Measurements from ENCODE around the gene ABCA5. TPM values are rescaled to one million over a fixed set of nuclear protein-coding genes. Genes with fewer than 3 reads are reported as not detected.
A peak's percentile ranks its signal among the peaks of the same experiment; 100 is the strongest.

The ABCA5 gene
- polyA plus RNA-seq, 4 donors = 11.5 to 135 (median 41.3) TPM

DNA sequence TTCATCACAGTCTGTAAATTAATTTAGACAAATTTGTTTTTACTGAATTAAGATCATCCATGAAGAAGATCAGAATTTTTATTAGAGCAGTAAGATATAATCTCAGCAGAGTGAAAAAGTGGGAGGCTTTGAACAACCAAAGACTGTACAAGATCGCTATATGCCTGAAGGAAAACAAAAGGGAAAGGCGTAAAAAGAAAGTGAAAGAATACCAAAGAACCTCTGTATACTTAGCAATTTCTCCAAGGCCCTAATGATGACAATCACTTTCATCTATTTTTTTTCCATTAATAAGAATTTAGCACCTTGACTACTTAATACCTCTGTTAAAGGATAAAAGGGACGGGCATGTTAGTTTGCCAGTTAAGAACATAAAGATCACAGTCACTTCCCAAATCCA is 59.7 kb downstream of the ABCA5 start:
- no peak overlapping the region for H3K4me3 ChIP-seq (ENCODE audit: low read depth in 1 of 3, low read length in 3 of 3)
- 25 to 68% (median 40%) methylated on average over 3 of the region's 3 CpGs for WGBS, 3 donors

DNA sequence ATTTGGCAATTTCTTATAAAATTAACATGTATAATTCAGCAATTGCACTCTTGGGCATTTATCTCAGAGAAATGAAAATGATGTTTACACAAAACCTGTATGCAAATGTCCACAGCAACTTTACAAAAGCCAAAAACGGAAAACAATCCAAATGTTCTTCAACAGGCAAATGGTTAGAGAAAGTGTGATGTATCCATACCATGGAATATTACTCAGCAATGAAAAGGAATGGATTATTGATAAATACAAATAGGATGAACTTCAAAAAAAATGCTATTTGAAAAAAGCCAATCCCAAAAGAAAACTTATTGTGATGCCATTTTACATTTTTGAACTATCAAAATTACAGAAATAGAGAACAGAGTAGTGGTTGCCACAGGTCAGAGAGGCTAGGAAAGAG is 61.1 kb downstream of the ABCA5 start:
- H3K36me3 ChIP-seq (ENCODE audit: control insufficient read depth in 3 of 3, insufficient read depth in 2 of 3, low read depth in 1 of 3, low read length in 3 of 3) = peaks cover 0 to 4% (median 0%) of the 10 kb centered on the region in 3 donors
- H3K4me3 ChIP-seq (ENCODE audit: low read depth in 1 of 3, low read length in 3 of 3) = no peak overlapping the region
- WGBS, 3 donors = 91 to 98% (median 93%) methylated on average over 1 of the region's 1 CpG
- H3K27ac ChIP-seq (ENCODE audit: low read depth in 1 of 3, low read length in 2 of 3) = no peak overlapping the region
- H3K27me3 ChIP-seq (ENCODE audit: control insufficient read depth in 3 of 3, insufficient read depth in 3 of 3, low read length in 3 of 3) = no peaks in the 10 kb centered on the region
- FAIRE-seq (no peak), DNase-seq (no peak)
- H3K4me1 ChIP-seq (ENCODE audit: control insufficient read depth in 3 of 3, insufficient read depth in 2 of 3, low read depth in 1 of 3, low read length in 2 of 3) = no peaks in the 10 kb centered on the region
- no peaks in the 10 kb centered on the region for H3K9me3 ChIP-seq (ENCODE audit: control insufficient read depth in 2 of 2, insufficient read depth in 1 of 2, low read depth in 1 of 2, low read length in 1 of 2)

More for the DNA sequence above, 59.7 kb downstream of the ABCA5 start:
- Histone ChIP-seq H3K27me3 (ENCODE audit: control insufficient read depth in 3 of 3, insufficient read depth in 3 of 3, low read length in 3 of 3) (no peaks in the 10 kb centered on the region), H3K36me3 (ENCODE audit: control insufficient read depth in 3 of 3, insufficient read depth in 2 of 3, low read depth in 1 of 3, low read length in 3 of 3) (peaks cover 0 to 4% (median 0%) of the 10 kb centered on the region in 3 donors), H3K9me3 (ENCODE audit: control insufficient read depth in 2 of 2, insufficient read depth in 1 of 2, low read depth in 1 of 2, low read length in 1 of 2) (no peaks in the 10 kb centered on the region), H3K4me1 (ENCODE audit: control insufficient read depth in 3 of 3, insufficient read depth in 2 of 3, low read depth in 1 of 3, low read length in 2 of 3) (no peaks in the 10 kb centered on the region), H3K27ac (ENCODE audit: low read depth in 1 of 3, low read length in 2 of 3) (no peak overlapping the region)
- peak; percentile 61 for FAIRE-seq
- DNase-seq = peak in 1 of 2 donors; percentile 40

DNA sequence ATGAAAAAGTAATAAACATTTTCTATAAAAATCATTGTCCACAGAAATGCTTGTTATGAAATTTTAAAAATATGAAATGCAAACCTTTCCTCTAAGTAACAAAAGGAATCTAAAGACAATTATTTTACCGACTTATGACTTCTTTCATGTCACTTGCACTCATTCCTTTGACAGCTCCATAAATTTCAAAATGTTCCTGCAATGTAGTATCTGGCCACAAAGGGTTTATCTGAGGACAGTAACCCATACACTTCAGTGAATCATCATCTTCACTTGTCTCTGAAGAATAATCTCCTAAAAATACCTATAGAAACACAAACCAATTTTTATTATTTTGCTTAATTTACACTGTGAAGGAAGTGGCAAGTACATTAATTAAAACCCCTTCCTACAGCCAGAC is 72.7 kb downstream of the ABCA5 start:
- no peaks in the 10 kb centered on the region for H3K4me1 ChIP-seq (ENCODE audit: control insufficient read depth in 3 of 3, insufficient read depth in 2 of 3, low read depth in 1 of 3, low read length in 2 of 3)
- H3K27ac ChIP-seq (ENCODE audit: low read depth in 1 of 3, low read length in 2 of 3) = no peak overlapping the region
- no peaks in the 10 kb centered on the region for H3K27me3 ChIP-seq (ENCODE audit: control insufficient read depth in 3 of 3, insufficient read depth in 3 of 3, low read length in 3 of 3)
- H3K4me3 ChIP-seq (ENCODE audit: low read depth in 1 of 3, low read length in 3 of 3) = no peak overlapping the region
- H3K36me3 ChIP-seq (ENCODE audit: control insufficient read depth in 3 of 3, insufficient read depth in 2 of 3, low read depth in 1 of 3, low read length in 3 of 3) = peaks cover 4 to 9% (median 4%) of the 10 kb centered on the region in 3 donors
- WGBS, 3 donors = 78 to 90% (median 89%) methylated on average over 1 of the region's 1 CpG
- no peaks in the 10 kb centered on the region for H3K9me3 ChIP-seq (ENCODE audit: control insufficient read depth in 2 of 2, insufficient read depth in 1 of 2, low read depth in 1 of 2, low read length in 1 of 2)
- FAIRE-seq = no peak
- DNase-seq = no peak

DNA sequence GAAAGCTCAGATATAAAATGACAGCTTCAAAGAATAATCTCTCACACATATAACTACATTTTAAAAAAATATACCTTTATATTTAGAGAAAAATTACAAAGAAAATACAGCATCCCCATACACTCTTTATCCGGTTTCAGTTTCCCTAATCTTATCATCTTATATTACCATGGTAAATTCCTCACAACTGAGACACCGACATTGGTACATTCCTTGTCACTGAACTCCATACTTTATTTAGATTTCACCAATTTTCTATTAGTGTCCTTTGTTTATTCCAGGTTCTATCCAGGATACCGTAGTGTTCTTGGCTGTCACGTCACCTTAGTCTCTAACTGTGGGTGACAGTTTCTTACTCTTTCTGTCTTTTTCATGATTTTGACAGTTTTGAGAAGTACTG is 76.3 kb downstream of the ABCA5 start:
- no peaks in the 10 kb centered on the region for H3K9me3 ChIP-seq (ENCODE audit: control insufficient read depth in 2 of 2, insufficient read depth in 1 of 2, low read depth in 1 of 2, low read length in 1 of 2)
- no peaks in the 10 kb centered on the region for H3K4me1 ChIP-seq (ENCODE audit: control insufficient read depth in 3 of 3, insufficient read depth in 2 of 3, low read depth in 1 of 3, low read length in 2 of 3)
- WGBS, 3 donors = 55 to 74% (median 66%) methylated on average over 4 of the region's 4 CpGs
- FAIRE-seq (no peak), DNase-seq (no peak)
- H3K27me3 ChIP-seq (ENCODE audit: control insufficient read depth in 3 of 3, insufficient read depth in 3 of 3, low read length in 3 of 3) = no peaks in the 10 kb centered on the region
- no peak overlapping the region for H3K27ac ChIP-seq (ENCODE audit: low read depth in 1 of 3, low read length in 2 of 3)
- H3K4me3 ChIP-seq (ENCODE audit: low read depth in 1 of 3, low read length in 3 of 3) = no peak overlapping the region
- peaks cover 2 to 13% (median 7%) of the 10 kb centered on the region in 3 donors for H3K36me3 ChIP-seq (ENCODE audit: control insufficient read depth in 3 of 3, insufficient read depth in 2 of 3, low read depth in 1 of 3, low read length in 3 of 3)

DNA sequence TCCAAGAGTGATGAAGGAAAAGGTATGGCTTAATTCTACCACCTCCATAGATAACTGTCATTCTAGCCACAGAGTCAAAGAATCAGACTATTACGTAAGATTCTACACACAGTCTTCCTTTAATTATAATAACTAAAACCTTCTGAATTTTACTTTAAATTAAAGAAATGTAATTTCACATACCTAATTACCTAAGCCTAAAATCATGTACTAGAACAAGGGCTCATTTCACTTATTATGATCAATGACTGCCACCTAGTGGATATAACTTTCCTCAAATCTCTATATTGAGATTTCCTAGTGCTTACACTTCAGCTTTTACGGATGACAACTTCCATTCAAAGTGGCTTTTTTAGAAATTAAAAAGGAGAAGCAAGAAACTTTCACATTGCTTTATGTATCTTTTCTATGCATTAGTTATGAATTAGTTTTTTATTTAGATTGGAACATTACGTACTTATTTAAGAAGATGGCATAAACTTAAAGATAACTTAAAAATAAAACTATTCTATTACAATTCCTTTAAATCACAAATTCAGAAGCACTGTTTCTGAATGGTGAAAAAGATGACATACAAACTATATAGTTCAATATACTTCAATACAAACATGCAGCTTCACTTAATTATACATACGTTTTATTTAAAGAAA is 80.1 kb downstream of the ABCA5 start:
- 65 to 69% (median 66%) methylated on average over 4 of the region's 4 CpGs for WGBS, 3 donors

DNA sequence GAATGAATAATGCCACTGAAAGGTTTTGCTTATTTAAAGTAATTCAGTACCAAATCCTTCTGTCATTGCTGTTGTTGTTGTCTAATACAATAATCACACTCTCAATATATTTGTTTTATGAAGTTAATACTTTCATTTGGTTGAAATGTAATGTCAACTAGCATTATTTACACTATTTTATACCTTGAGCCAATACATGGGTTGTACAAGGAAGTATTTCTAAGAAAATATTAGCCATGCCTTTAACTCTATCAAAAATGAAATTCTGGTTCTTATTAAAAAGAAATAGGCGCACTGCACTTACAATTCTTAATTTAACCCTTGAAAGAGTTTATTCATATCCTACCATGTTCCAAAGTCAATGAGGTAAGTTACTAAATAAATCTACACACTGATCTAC is 80.7 kb downstream of the ABCA5 start:
- no peak overlapping the region for H3K4me3 ChIP-seq (ENCODE audit: low read depth in 1 of 3, low read length in 3 of 3)
- no peaks in the 10 kb centered on the region for H3K9me3 ChIP-seq (ENCODE audit: control insufficient read depth in 2 of 2, insufficient read depth in 1 of 2, low read depth in 1 of 2, low read length in 1 of 2)
- H3K27me3 ChIP-seq (ENCODE audit: control insufficient read depth in 3 of 3, insufficient read depth in 3 of 3, low read length in 3 of 3) = no peaks in the 10 kb centered on the region
- H3K36me3 ChIP-seq (ENCODE audit: control insufficient read depth in 3 of 3, insufficient read depth in 2 of 3, low read depth in 1 of 3, low read length in 3 of 3) = peaks cover 0 to 11% (median 10%) of the 10 kb centered on the region in 3 donors
- no peaks in the 10 kb centered on the region for H3K4me1 ChIP-seq (ENCODE audit: control insufficient read depth in 3 of 3, insufficient read depth in 2 of 3, low read depth in 1 of 3, low read length in 2 of 3)
- DNase-seq (no peak), FAIRE-seq (no peak)
- 45 to 76% (median 53%) methylated on average over 1 of the region's 1 CpG for WGBS, 3 donors
- no peak overlapping the region for H3K27ac ChIP-seq (ENCODE audit: low read depth in 1 of 3, low read length in 2 of 3)

More for the DNA sequence above, 80.1 kb downstream of the ABCA5 start:
- no peak overlapping the region for H3K27ac ChIP-seq (ENCODE audit: low read depth in 1 of 3, low read length in 2 of 3)
- peak; percentile 94 for FAIRE-seq
- H3K36me3 ChIP-seq (ENCODE audit: control insufficient read depth in 3 of 3, insufficient read depth in 2 of 3, low read depth in 1 of 3, low read length in 3 of 3) = peaks cover 2 to 12% (median 10%) of the 10 kb centered on the region in 3 donors
- no peaks in the 10 kb centered on the region for H3K27me3 ChIP-seq (ENCODE audit: control insufficient read depth in 3 of 3, insufficient read depth in 3 of 3, low read length in 3 of 3)
- DNase-seq = peak; percentile 55 to 56
- H3K4me1 ChIP-seq (ENCODE audit: control insufficient read depth in 3 of 3, insufficient read depth in 2 of 3, low read depth in 1 of 3, low read length in 2 of 3) = no peaks in the 10 kb centered on the region
- no peak overlapping the region for H3K4me3 ChIP-seq (ENCODE audit: low read depth in 1 of 3, low read length in 3 of 3)
- H3K9me3 ChIP-seq (ENCODE audit: control insufficient read depth in 2 of 2, insufficient read depth in 1 of 2, low read depth in 1 of 2, low read length in 1 of 2) = no peaks in the 10 kb centered on the region

DNA sequence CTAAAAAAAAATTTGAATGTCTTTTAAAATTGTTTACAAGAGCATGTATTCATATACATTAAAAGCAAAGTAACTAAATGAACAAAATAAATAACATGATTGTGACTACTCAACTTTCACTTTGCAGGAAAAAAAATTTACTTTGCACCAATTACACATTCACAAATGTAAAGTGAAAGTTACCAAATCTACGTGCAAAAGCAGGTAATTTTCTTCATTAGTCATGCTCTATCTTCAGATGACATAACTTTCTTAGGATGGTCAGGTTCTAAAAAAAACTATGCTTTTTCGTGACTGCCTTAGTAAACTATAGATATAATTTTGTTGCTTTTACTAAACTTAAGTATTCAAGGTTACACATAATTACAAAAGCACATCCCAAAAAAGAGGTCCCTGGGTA is 81.3 kb downstream of the ABCA5 start:
- no peak overlapping the region for H3K27ac ChIP-seq (ENCODE audit: low read depth in 1 of 3, low read length in 2 of 3)
- WGBS, 3 donors = 44 to 57% (median 48%) methylated on average over 2 of the region's 2 CpGs
- DNase-seq = no peak
- H3K4me3 ChIP-seq (ENCODE audit: low read depth in 1 of 3, low read length in 3 of 3) = no peak overlapping the region
- no peaks in the 10 kb centered on the region for H3K9me3 ChIP-seq (ENCODE audit: control insufficient read depth in 2 of 2, insufficient read depth in 1 of 2, low read depth in 1 of 2, low read length in 1 of 2)
- no peak for FAIRE-seq
- peaks cover 0 to 11% (median 7%) of the 10 kb centered on the region in 3 donors for H3K36me3 ChIP-seq (ENCODE audit: control insufficient read depth in 3 of 3, insufficient read depth in 2 of 3, low read depth in 1 of 3, low read length in 3 of 3)
- H3K4me1 ChIP-seq (ENCODE audit: control insufficient read depth in 3 of 3, insufficient read depth in 2 of 3, low read depth in 1 of 3, low read length in 2 of 3) = no peaks in the 10 kb centered on the region
- no peaks in the 10 kb centered on the region for H3K27me3 ChIP-seq (ENCODE audit: control insufficient read depth in 3 of 3, insufficient read depth in 3 of 3, low read length in 3 of 3)

DNA sequence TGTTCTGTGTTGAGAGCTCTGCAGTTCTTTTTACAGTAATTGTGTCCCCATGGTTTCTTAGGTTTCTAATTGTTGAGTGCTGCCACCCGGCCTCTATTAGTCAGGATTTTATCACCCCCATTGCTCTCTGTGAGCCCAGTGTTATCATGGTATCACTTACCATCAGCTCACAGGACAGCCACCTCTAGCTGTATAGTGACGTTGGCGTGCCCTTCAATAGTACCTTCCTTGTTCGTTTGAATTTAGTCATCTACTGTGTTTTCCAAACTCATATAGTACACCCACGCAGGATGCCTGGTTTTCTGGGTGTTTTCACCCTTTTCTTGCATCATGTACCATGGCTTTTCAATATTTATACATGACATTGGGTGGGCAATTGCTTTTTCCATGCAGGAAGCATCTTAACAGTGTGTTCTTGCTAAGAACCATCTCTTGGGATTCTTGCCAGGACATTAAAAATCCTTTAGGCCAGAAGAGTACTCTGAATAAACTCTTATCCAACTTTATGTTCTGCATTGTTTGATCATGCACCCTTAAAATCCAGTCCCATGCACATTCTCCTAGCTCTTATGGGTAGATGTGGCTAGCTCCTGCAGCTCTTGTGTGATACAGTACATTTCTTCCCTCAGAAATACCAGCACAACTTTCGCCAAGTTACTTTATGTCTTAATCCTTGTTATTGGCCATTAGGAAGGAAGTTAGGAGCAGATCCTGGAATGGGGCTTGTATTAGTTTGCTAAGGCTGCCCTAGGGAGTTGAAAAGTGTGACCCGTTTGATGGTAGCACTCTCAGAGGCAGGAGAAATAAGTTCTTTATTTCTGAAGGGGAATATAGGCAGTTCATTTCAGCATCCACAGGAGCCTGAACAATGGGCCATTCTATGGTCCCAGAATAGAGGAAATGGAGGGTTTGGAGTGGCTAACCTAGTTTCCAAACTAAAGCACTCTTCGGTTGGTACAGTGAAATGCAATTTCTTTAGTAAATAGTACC is 87.0 kb downstream of the ABCA5 start:
- no peak for FAIRE-seq
- H3K4me3 ChIP-seq (ENCODE audit: low read depth in 1 of 3, low read length in 3 of 3) = no peak overlapping the region
- H3K36me3 ChIP-seq (ENCODE audit: control insufficient read depth in 3 of 3, insufficient read depth in 2 of 3, low read depth in 1 of 3, low read length in 3 of 3) = peaks cover 0 to 7% (median 2%) of the 10 kb centered on the region in 3 donors
- 90 to 94% (median 93%) methylated on average over 8 of the region's 8 CpGs for WGBS, 3 donors
- H3K9me3 ChIP-seq (ENCODE audit: control insufficient read depth in 2 of 2, insufficient read depth in 1 of 2, low read depth in 1 of 2, low read length in 1 of 2) = no peaks in the 10 kb centered on the region
- no peaks in the 10 kb centered on the region for H3K4me1 ChIP-seq (ENCODE audit: control insufficient read depth in 3 of 3, insufficient read depth in 2 of 3, low read depth in 1 of 3, low read length in 2 of 3)
- DNase-seq = no peak
- H3K27ac ChIP-seq (ENCODE audit: low read depth in 1 of 3, low read length in 2 of 3) = no peak overlapping the region
- H3K27me3 ChIP-seq (ENCODE audit: control insufficient read depth in 3 of 3, insufficient read depth in 3 of 3, low read length in 3 of 3) = no peaks in the 10 kb centered on the region
